ENCODE data around the gene CALN1. TPM values are rescaled to one million over a fixed set of nuclear protein-coding genes. Genes with fewer than 3 reads are reported as not detected.

CALN1 gene
- total and polyA plus RNA-seq, 4 donors: 0.14 to 0.84 (median 0.24) TPM

DNA sequence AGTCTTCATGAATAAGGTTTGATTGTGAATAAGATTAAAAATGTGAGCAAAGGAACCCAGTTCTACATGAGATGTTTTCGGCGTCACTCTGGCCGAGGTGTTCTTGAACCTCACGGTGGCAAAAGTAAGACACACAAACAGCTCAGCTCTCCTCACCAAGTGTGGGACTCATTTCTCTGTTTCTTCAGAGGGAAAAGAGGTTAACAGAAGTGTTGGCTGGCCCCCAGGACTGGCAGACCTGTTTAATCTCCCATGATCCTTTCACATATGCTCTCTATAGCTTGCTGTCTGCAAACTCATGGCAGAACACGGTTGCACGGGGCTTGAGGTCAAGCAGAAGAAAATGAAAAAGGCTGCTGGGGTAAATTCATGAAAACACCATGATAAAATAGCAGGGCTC lies 394.4 kb downstream of the CALN1 start (continued):
- TF ChIP-seq, protein P1, sequence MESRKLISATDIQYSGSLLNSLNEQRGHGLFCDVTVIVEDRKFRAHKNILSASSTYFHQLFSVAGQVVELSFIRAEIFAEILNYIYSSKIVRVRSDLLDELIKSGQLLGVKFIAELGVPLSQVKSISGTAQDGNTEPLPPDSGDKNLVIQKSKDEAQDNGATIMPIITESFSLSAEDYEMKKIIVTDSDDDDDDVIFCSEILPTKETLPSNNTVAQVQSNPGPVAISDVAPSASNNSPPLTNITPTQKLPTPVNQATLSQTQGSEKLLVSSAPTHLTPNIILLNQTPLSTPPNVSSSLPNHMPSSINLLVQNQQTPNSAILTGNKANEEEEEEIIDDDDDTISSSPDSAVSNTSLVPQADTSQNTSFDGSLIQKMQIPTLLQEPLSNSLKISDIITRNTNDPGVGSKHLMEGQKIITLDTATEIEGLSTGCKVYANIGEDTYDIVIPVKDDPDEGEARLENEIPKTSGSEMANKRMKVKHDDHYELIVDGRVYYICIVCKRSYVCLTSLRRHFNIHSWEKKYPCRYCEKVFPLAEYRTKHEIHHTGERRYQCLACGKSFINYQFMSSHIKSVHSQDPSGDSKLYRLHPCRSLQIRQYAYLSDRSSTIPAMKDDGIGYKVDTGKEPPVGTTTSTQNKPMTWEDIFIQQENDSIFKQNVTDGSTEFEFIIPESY (IDR thresholded peaks at IDR 0.05): no peak
- TF ChIP-seq HNF4G (IDR thresholded peaks at IDR 0.05): no peak

- WGBS: 86% methylated on average over 3 of the region's 3 CpGs
- Histone ChIP-seq H3K36me3 (ENCODE audit: control insufficient read depth in 4 of 4, insufficient read depth in 3 of 4, low read depth in 1 of 4, low read length in 3 of 4) (no peaks in the 10 kb centered on the region), H3K27me3 (ENCODE audit: control insufficient read depth in 4 of 4, insufficient read depth in 4 of 4, low read length in 3 of 4) (no peaks in the 10 kb centered on the region), H3K4me1 (ENCODE audit: control insufficient read depth in 4 of 4, insufficient read depth in 4 of 4, low read length in 3 of 4) (no peaks in the 10 kb centered on the region), H3K9me3 (ENCODE audit: control insufficient read depth in 4 of 4, low read length in 3 of 4) (peaks cover 0 to 6% (median 4%) of the 10 kb centered on the region in 4 donors), H3K9ac (ENCODE audit: low read depth in 1 of 2, low read length in 2 of 2) (no peak overlapping the region), H3K4me3 (ENCODE audit: low read depth in 1 of 3, low read length in 3 of 3) (no peak overlapping the region), H3K27ac (ENCODE audit: low read depth in 1 of 2, low read length in 2 of 2) (no peak overlapping the region)
- no peak for TF ChIP-seq HNF4G (IDR thresholded peaks at IDR 0.05)
- TF ChIP-seq, protein P2, sequence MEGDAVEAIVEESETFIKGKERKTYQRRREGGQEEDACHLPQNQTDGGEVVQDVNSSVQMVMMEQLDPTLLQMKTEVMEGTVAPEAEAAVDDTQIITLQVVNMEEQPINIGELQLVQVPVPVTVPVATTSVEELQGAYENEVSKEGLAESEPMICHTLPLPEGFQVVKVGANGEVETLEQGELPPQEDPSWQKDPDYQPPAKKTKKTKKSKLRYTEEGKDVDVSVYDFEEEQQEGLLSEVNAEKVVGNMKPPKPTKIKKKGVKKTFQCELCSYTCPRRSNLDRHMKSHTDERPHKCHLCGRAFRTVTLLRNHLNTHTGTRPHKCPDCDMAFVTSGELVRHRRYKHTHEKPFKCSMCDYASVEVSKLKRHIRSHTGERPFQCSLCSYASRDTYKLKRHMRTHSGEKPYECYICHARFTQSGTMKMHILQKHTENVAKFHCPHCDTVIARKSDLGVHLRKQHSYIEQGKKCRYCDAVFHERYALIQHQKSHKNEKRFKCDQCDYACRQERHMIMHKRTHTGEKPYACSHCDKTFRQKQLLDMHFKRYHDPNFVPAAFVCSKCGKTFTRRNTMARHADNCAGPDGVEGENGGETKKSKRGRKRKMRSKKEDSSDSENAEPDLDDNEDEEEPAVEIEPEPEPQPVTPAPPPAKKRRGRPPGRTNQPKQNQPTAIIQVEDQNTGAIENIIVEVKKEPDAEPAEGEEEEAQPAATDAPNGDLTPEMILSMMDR (IDR thresholded peaks at IDR 0.05; ENCODE audit: low read depth, low read length, missing input control): no peak
- TF ChIP-seq FOXA2 (IDR thresholded peaks at IDR 0.05): no peak
- TF ChIP-seq SP1 (IDR thresholded peaks at IDR 0.05): no peak
- no peak for TF ChIP-seq RAD21 (IDR thresholded peaks at IDR 0.05)
- no peak for TF ChIP-seq RXRA (IDR thresholded peaks at IDR 0.05)
- no peak for TF ChIP-seq NR2F2 (IDR thresholded peaks at IDR 0.05)
- TF ChIP-seq, protein P3, sequence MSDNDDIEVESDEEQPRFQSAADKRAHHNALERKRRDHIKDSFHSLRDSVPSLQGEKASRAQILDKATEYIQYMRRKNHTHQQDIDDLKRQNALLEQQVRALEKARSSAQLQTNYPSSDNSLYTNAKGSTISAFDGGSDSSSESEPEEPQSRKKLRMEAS (IDR thresholded peaks at IDR 0.05): no peak
- no peak for TF ChIP-seq FOXA1 (IDR thresholded peaks at IDR 0.05)
- TF ChIP-seq TAF1 (conservative IDR thresholded peaks at IDR 0.05): no peak
- no peak for TF ChIP-seq JUND (IDR thresholded peaks at IDR 0.05)
- TF ChIP-seq, protein P4, sequence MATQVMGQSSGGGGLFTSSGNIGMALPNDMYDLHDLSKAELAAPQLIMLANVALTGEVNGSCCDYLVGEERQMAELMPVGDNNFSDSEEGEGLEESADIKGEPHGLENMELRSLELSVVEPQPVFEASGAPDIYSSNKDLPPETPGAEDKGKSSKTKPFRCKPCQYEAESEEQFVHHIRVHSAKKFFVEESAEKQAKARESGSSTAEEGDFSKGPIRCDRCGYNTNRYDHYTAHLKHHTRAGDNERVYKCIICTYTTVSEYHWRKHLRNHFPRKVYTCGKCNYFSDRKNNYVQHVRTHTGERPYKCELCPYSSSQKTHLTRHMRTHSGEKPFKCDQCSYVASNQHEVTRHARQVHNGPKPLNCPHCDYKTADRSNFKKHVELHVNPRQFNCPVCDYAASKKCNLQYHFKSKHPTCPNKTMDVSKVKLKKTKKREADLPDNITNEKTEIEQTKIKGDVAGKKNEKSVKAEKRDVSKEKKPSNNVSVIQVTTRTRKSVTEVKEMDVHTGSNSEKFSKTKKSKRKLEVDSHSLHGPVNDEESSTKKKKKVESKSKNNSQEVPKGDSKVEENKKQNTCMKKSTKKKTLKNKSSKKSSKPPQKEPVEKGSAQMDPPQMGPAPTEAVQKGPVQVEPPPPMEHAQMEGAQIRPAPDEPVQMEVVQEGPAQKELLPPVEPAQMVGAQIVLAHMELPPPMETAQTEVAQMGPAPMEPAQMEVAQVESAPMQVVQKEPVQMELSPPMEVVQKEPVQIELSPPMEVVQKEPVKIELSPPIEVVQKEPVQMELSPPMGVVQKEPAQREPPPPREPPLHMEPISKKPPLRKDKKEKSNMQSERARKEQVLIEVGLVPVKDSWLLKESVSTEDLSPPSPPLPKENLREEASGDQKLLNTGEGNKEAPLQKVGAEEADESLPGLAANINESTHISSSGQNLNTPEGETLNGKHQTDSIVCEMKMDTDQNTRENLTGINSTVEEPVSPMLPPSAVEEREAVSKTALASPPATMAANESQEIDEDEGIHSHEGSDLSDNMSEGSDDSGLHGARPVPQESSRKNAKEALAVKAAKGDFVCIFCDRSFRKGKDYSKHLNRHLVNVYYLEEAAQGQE (IDR thresholded peaks at IDR 0.05): no peak
- TF ChIP-seq YY1 (IDR thresholded peaks at IDR 0.05): no peak
- no peak for TF ChIP-seq ATF3 (IDR thresholded peaks at IDR 0.05)
- no peak for TF ChIP-seq GABPA (IDR thresholded peaks at IDR 0.05 in 1 of 2, conservative IDR thresholded peaks at IDR 0.05 in 1 of 2)
- TF ChIP-seq HNF4A (conservative IDR thresholded peaks at IDR 0.05): no peak
- DNase-seq (ENCODE audit: low spot score): no peak
These were observed 395.6 kb downstream of the CALN1 start for GRCh38 chr7:72016574-72016973.

Measured in liver (tissue), 9 donors.